Esophagus squamous epithelium (tissue), 4 donors: ENCODE data around the gene KIF26B.

Experiments
- POLR2A ChIP-seq, 4 donors: fragments of 450-650 bp; IDR thresholded peaks; one replicate each; pipeline ENCODE4 v1.6.1; 2017; ENCODE audit warnings: antibody characterized with exemption in 4 of 4, mild to moderate bottlenecking in 4 of 4, moderate library complexity in 3 of 4
- TF ChIP-seq, protein P1 (sequence below), 6 experiments: fragments of 450-650 bp in 4 of 6; fragments of 200-600 bp in 2 of 6; sonication (generic) in 2 of 6; IDR thresholded peaks; one replicate each; pipeline ENCODE4 v1.5.1; 2016 to 2019; ENCODE audit warnings: antibody characterized with exemption in 6 of 6, mild to moderate bottlenecking in 4 of 6, moderate library complexity in 4 of 6

GRCh38 chr1:245679821-245680780 is 525.3 kb downstream of the KIF26B start:
- TF ChIP-seq POLR2A (IDR thresholded peaks at IDR 0.05), result no peak
- TF ChIP-seq, protein P1, sequence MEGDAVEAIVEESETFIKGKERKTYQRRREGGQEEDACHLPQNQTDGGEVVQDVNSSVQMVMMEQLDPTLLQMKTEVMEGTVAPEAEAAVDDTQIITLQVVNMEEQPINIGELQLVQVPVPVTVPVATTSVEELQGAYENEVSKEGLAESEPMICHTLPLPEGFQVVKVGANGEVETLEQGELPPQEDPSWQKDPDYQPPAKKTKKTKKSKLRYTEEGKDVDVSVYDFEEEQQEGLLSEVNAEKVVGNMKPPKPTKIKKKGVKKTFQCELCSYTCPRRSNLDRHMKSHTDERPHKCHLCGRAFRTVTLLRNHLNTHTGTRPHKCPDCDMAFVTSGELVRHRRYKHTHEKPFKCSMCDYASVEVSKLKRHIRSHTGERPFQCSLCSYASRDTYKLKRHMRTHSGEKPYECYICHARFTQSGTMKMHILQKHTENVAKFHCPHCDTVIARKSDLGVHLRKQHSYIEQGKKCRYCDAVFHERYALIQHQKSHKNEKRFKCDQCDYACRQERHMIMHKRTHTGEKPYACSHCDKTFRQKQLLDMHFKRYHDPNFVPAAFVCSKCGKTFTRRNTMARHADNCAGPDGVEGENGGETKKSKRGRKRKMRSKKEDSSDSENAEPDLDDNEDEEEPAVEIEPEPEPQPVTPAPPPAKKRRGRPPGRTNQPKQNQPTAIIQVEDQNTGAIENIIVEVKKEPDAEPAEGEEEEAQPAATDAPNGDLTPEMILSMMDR (IDR thresholded peaks at IDR 0.05), result no peak
